GM19023 (cell line): ENCODE data around the gene FGF14.

Experiments
- ATAC-seq: cut with Tn5 transposase; IDR thresholded peaks from one replicate; pipeline ENCODE4 v1.9.1; 2021; ENCODE audit warnings: mild to moderate bottlenecking, moderate library complexity; ENCODE audit not compliant: unreplicated experiment

The FGF14 gene

DNA sequence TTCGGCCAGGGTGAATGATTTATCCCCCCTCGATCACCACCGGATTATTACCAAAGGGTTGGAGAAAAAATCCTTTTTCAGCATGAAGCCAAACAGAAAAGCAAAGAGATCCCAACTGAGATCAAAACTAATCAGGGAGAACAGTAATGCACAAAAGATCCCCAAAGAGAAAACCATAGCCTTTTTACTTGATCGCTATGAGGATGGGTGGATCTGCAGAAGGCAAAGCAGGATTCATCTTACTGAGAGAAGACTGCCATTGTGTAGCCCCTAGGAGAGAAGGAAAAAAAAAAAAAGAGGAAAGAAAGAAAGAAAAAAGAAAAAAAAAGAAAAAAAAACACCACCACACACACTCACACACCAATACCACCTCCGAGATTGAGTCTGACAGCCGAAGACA, at the start of gene FGF14:
Gene FGF14, minus strand, starts transcription at position 283 of the 400 bp plus-strand sequence.
- ATAC-seq, result no peak

DNA sequence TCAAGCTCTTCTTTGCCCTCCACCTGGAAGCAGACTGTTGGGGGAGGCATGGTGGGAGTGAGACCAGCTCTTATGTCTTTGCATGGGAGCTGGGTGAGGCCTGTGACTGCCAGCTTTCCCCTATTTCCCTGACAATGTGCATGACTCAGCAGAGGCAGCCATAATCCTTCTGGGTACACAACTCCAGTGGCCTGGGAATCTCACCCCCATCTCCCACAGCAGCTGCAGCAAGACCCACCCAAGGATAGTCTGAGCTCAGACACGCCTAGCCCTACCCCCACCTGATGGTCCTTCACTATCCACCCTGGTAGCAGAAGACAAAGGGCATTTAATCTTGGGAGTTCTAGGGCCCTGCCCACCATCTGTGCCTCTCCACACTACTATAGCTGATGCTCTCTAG, 41.4 kb upstream of the FGF14 start:
- ATAC-seq, result no peak

DNA sequence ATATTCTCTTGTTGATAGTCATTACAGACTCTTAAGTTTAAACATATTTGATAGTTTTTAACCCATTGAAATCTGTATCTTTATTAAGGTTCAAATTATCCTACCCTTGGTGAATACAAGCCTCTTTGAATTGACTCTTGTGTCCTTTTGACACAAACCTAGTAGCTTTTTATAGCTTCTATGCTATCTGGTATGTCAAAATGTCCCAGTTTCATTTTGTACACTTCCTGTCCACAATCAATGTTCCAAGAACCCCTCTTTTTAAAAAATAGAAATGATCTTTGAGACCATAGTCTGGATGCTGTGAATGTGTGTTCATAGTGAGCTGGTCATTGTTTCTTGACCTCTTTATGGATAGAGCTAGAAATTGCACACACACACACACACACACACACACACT, 39.2 kb upstream of the FGF14 start:
- ATAC-seq, result no peak

DNA sequence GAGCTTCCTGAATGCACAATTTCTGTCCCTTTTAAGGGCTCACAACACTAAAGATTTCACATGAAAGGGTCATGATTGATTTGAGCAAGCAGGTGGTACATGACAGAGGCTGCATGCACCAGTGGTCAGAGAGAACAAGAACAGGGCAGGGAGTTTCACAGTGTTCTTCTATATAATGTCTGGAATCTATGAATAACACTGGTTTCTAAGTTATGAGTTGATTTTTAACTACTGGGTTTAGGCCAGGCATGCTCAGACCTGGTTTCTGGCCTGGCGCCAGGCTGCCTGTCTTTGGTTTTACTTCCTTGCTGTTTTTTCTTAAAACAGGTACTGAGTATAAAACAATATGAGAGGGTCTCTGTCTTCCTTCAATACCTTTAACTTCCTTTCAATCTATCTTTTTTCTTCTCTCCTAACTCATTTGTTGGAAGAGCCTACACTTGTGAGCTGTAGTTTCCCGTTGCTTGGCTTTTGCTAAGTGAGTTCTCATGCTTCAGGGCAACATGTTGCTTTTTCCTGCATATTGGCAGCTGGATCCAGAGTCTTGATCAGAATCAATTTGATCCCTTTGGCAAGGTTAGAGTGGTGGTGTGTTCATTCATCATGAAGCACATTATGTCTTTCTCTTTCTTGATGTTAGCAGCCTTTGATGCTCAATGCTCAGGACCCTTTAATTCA, 38.5 kb upstream of the FGF14 start:
- peak; percentile 52 for ATAC-seq

DNA sequence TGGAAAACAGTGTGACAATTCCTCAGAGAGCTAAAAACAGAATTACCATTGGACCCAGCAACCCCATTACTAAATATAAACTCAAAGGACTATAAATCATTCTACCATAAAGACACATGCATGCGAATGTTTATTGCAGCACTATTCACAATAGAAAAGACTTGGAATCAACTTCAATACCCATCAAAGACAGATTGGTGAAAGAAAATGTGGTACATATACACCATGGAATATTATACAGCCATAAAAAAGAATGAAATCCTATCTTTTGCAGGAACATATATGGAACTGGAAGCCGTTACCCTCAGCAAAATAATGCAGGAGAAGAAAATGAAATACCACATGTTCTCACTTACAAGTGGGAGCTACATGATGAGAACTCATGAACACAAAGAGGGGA, 20.8 kb upstream of the FGF14 start:
- no peak for ATAC-seq

DNA sequence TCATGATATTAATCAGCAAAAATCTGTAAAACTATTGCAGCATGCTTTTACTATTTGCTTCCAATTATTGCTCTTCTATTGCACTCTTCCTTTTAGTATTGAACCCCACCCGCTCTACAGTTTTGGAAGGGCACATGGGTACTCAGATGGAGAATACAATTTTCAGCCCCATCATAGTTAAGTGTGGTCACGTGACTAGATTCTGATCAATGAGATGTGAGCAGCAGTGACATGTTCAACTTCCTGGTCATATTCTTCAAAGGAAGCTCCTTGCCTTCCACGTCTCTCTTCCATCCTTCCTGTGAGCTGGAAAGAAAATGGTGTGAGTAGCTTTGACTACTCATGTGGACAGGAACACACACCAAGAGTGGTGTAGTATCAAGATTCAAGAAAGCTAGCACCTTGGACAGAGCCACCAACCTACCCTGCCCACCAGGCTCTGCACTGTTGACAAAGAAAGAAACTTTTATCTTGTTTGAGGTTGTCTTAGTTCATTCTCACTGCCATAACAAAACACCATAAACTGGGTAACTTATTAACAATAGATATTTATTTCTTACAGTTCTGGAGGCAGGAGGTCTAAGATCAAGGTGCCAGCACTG, 3.8 kb upstream of the FGF14 start:
- no peak for ATAC-seq

DNA sequence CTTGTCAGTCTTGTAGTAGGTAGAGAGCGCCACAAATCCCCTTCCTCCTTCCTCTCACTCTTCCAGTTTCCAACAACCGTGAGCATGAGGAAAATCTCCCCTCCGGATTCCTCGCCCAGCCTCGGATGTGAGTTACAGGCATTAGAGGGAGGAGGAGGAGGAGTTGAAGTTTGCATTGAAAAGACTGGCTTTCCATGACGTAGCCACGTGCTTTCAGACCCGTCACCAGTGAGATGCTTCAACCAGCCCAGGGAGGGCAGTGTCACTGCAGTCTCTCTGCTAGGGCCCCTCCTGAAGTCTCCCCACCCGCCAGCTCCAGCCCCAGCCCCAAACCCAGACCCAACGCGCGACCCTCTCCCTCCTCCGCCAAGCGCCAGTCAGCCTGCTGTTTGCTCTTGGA, 442 bp upstream of the FGF14 start:
- peak; percentile 41 for ATAC-seq

DNA sequence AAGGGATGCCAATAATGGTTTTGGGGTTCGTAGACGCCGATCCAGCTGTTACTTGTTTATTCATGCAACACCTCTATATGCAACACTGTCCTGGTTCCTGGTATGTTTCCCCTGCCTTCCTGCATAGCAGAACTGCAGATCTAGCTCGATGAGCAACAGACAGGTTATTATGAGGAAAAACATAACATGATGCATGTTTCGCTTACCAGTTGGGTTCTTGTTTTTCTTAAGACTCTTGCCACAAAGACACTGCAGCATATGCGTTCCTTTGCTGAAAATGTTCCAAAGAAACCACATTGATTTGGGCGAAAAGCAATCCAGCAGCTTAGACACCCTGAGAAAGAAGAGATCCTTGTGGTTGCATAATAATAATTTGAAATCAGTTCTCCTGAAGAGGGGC, 583 bp downstream of the FGF14 start:
- ATAC-seq, result no peak

DNA sequence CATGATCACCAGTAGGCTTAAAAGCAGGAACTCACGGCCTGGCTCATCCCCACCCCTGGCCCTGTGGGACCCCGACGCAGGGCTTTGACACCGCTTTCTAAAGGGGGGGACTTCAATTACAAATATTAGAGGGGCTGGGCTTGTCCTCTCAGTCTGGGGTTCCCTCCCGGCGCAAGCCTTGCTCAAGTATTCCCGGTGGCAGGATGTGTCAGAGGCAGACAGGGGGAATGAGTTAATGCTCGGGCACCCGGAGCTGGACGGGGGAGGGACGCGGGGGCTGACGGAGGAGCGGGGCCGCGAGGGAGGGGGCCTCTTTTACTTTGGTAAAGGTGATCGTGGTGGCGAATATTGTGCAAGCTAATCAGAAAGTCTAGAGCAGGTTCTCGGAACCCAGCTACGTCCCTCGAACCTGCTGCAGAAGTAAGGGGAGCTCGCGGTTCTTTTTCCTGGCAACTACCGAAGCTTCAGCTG, 1.1 kb downstream of the FGF14 start:
- ATAC-seq, result no peak

DNA sequence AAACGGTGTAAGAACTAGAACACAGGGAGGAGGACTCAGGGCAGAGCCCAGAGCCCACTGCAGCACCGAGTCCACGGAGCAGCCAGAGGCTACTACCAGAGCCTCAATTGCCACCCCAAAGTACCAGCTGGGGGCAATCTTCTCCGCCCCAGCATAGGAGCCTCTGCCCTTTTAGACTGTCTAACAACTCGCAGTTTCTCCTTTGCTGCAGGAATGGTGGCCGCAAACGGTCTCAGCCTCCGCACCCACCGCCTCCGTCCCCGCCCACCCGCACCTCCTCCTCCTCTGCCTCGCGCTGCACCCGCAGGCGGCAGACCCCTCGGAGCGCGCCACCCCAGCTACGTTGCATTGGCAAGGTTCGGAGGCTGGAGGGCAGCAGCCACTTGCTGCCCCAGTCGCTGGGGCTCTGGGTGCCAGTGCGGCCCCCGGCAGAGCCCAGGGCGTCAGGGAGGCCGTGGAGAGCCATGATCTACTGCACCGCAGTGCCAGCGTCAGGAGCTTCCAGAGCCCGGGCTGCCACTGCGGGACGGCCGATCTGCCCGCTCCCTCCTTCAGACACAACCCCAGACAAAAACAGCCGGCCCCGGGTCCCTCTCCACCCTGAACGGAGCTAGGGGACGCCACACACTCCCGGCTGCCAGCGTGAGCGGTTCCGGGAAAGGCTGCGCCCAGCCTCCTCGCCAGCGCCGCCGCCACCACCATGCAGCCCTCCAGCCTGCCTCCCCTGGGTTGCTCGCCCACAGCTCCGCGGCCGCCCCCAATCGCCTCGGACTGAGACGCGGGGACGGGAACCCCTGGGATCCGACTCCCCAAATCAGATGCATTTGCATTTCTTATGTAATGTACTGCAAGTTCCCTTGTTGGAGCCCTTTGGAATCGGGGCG, 1.8 kb downstream of the FGF14 start:
- peak; percentile 42 for ATAC-seq

DNA sequence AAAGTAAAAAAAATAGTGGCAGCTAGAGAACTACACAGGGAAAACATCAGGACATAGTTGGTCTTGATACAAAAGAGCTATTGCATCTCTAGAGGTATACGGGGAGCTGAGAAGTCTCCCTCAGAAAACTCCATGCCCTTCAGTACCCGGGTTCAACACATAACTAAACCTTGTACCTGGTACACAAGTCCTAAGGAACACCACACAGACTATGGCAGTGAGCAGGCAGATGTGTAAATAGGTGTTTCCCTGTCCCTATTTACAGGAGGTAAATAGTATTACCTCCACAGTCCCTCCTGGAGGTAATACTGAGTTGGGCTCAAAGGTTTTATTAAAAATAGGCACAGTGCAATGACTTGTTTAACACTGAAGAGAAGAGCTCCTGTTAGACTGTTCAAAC, 5.9 kb downstream of the FGF14 start:
- ATAC-seq, result no peak

DNA sequence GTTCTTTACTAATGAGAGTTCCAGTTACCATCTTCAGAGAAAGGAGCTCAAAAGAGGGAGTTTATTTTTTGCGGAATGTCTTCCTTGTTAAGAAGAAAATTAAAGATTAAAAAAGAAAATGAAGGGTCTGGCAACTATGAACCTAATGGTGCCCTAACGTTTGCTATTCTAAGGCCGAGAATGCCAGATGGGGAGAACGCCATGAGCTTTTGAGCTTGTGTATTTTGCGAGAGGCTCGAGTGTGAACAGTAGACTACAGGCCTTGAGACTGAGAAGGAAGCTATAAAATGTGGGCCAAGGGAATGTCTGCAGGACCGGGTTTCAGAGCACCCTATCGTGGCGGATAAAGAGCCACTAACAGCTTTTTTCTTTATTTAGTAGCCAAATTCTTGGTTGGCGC, 6.7 kb downstream of the FGF14 start:
- ATAC-seq, result no peak

DNA sequence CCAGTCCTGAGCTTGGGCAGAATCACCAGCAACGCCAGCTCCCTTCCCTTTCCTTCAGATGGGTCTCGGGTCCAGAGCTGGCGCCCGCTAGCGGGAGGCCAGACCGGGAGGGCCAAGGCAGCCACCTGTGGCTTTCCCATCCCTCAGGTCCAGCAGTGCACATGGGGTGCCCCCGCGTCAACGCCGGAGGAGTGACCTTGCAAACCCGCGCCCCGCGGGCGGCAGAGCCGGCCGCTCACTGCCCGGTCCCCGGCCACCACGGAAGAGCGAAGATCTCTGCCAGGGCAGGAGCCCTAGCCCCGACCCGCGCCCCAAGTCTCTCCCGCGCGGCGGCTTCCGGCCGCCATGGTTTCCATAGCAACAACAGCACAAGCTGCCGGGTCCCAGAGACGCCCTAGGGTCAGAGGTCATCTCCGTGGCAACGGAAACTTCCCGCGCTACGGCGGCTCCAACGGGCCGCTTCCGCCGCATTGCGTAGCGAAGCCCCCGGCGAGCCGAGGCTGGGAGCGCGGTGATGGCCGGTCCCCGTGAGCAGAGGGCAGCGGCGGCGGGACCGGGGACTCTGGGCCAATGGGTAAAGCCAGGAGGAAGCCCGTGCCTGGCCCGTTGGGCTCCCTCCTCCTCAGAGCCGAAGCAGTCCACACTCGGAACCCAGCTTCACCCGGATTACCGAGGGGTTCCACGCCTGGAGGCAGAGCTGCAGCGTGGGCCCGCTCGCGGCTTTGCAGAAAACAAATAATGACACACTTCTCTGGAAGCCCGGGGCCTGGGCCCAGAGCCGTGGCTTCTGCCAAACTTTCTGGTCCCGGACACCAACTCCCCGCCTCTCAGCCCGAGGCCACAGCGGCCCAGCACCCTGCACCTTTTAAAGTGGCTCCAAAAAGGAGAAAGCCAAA, 7.4 kb downstream of the FGF14 start:
- peak; percentile 95 for ATAC-seq

DNA sequence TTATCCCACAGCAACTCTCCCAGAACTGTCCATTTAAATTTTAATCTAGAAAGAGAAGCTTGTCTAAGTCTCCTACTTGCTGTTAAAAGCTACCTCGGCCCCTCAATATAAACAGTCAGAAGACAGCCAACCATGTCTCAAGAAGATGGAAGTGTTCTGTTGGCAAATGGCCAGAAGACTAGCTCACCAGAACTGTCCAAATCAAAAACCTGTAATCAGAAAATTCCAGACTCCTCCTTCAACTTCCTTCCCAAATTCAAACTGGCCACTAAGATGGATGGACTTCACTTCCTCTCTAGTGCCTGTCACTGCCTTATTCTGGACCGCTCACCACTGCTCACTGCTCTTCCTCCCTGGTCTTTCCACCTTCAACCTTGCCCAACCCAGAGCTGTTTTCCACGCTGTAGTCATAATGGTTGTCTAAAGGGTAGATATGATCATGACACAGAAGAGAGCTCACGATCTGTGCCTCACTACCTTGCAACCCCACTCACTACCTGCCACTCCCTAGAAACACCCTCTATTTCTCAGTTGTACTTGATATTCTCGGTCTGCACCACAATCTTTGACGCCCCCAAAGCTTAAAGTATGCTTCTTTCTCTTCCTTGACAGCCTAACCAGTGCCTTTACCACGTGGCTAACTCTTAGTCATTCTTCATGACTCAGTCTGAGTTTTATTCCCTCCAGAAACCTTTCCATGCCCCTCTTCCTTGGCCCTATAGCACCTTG, 9.2 kb downstream of the FGF14 start:
- no peak for ATAC-seq

DNA sequence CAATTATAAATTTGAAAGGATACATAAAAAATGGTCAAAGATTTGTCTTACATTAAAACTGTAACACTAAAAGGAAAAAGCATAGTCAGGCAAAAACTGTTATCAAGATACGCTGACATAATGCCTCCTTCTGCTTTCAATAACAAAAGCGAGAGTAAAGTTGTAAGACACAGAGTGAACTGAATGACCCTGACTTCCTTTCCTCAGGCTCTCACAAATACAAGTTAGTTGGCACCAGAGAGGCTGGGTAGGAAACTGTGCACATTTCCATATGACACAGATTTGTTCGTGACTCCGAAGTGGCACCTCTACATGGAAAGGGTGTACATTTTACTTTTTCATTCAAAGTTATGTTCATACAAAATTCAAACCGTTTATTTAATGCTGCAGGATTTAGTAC, 15.4 kb downstream of the FGF14 start:
- ATAC-seq, result no peak

DNA sequence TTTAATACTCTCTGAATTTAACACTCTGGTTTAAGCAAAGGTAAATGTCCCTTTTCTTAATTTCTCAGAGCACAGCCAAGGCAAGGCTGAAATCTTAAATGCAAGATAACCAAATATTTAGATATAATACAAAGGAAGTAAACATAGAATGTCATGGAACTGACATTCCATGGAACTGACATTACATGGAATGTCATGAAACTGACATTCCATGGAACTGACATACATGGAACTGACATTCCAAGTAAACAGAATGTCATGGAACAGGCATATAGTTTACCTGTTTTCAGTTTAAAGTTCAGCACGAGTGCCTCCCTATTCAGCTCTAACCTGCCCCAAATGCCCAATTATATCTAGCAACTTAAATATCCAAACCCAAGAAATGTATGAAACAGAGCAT, 21.8 kb downstream of the FGF14 start:
- no peak for ATAC-seq

DNA sequence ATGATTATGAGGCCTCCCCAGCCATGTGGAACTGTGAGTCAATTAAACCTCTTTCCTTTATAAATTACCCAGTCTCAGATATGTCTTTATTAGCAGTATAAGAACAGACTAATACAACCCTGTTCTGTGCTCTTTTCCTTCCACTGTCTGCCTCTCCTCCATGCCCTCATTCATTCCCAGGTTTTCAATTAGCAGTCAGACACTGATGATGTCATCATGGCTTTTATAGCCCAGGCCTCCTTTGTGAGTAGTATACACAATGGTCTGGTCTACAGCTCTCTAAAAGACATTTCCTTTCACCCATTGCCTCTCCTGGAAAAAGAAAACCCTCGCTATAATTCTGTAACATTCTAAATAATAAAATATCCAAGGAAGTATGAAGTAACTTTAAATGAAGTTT, 25.5 kb downstream of the FGF14 start:
- no peak for ATAC-seq

DNA sequence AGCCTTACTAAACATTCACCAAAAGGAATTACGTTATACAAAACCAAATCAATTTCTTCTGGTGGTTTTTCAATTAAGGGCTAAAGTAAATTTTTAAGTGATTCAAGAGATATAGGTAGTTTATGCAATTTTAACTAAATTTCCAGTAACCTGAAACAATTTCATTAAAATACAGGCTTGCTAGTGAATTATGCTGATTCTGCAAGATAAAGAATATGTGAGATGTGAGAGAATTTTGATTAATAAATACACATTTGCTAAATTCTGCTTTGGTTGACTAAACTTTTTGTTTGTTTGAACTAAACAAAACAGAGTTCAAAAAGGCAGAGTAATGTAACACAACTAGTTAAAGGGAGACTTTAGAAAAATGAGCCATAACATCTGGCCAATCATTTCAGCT, 27.1 kb downstream of the FGF14 start:
- ATAC-seq, result no peak

DNA sequence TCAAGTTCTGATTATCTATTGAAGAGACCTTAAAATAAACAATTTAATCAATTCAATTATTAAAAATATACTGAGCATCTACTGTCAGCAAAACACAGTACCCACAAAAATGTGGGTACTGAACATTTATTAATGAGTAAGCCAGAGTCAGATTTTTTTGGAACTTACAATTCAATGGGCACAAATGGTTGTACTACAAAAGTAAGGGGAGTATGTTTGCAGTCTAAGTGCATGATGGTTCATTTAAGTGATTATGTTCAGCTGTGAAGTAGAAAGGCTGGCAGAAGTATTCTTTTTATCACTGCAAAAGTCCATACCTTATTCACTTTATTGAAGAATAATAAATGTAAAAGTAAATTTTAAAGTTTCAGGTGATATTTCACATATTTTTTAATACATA, 27.6 kb downstream of the FGF14 start:
- no peak for ATAC-seq

DNA sequence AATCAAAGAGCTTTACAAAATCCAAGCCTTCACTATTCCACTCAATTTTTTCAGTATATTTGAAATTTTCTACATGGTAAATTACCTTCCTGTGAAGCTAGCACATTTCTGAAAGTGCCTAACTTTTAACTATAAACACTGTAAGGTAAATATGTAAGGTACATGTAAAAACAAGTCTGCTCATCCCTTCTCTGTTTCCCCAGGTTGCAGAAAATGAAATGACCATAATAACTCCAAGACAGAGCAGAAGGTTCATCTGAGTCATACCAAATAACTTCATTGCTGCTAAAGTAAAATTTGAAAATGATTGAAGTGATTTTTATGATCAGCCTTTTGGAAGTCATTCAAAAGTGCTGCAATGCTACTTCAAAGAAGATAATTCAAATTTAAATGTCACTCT, 28.6 kb downstream of the FGF14 start:
- no peak for ATAC-seq
